CD4-positive, alpha-beta T cell treated with Interferon gamma for 1 hour (primary cell): ENCODE measurements around the gene IL6R.
"Not testable (repeated sequence)": the region's sequence is repeated elsewhere in the genome, so short reads cannot be mapped to it uniquely, and the experiment has no call there.

Experiments used
- DNase-seq: peaks from one replicate; pipeline ENCODE4 v3.0.0-alpha.2; 2020

IL6R gene

GRCh38 chr1:154485106-154485505 is 80.0 kb downstream of the IL6R start:
- DNase-seq: no peak

GRCh38 chr1:154485910-154486496 is 80.9 kb downstream of the IL6R start:
- no peak for DNase-seq

- DNase-seq: not testable (repeated sequence)
Observed at GRCh38 chr1:154486756-154487155, 81.6 kb downstream of the IL6R start.

GRCh38 chr1:154488922-154489321 is 83.8 kb downstream of the IL6R start:
- DNase-seq: no peak

GRCh38 chr1:154489695-154490274 is 84.6 kb downstream of the IL6R start:
- no peak for DNase-seq

- no peak for DNase-seq
Observed at GRCh38 chr1:154490317-154490716, 85.2 kb downstream of the IL6R start.

GRCh38 chr1:154492115-154492514 is 87.0 kb downstream of the IL6R start:
- DNase-seq: no peak

GRCh38 chr1:154493276-154493675 is 88.1 kb downstream of the IL6R start:
- DNase-seq: peak; percentile 44

GRCh38 chr1:154495496-154496273 is 90.5 kb downstream of the IL6R start:
- DNase-seq: no peak

GRCh38 chr1:154496383-154496782 is 91.2 kb downstream of the IL6R start:
- DNase-seq: no peak

- DNase-seq: no peak
Observed at GRCh38 chr1:154497026-154497806, 92.1 kb downstream of the IL6R start.

- DNase-seq: no peak
Observed at GRCh38 chr1:154499446-154499845, 94.3 kb downstream of the IL6R start.

- no peak for DNase-seq
Observed at GRCh38 chr1:154500533-154500932, 95.4 kb downstream of the IL6R start.

GRCh38 chr1:154501423-154502065 is 96.4 kb downstream of the IL6R start:
- no peak for DNase-seq

- no peak for DNase-seq
Observed at GRCh38 chr1:154502066-154502743, 97.1 kb downstream of the IL6R start, which contains the start of the genes SHE and TDRD10. Gene SHE (minus strand): TSS chr1:154502412. CDS start chr1:154502026, 386 bp downstream. Gene TDRD10 (plus strand): TSS chr1:154502219. CDS start chr1:154506904, 4,685 bp downstream.

GRCh38 chr1:154502744-154503115 is 97.6 kb downstream of the IL6R start:
- DNase-seq: no peak

GRCh38 chr1:154503898-154504297 is 98.8 kb downstream of the IL6R start:
- no peak for DNase-seq

- no peak for DNase-seq
Observed at GRCh38 chr1:154512760-154513159, 107.6 kb downstream of the IL6R start.

- DNase-seq: no peak
Observed at GRCh38 chr1:154514066-154514553, 109.0 kb downstream of the IL6R start.

- no peak for DNase-seq
Observed at GRCh38 chr1:154517661-154518060, 112.5 kb downstream of the IL6R start.
